Pulmonary artery endothelial cell (primary cell): ENCODE results near the gene MAP2K2. TPM values are rescaled to one million over a fixed set of nuclear protein-coding genes. Genes with fewer than 3 reads are reported as not detected.

Experiments
- DNase-seq: peaks from one replicate; pipeline ENCODE4 v3.0.0-alpha.2; 2011; ENCODE audit warnings: low read depth, low spot score
- total RNA-seq: library from RNA; depleted of rRNA; stranded (reverse); fragments of >200 nt; gene quantifications from 2 replicates; pipeline ENCODE4 v1.2.3, GENCODE V29; 2014

MAP2K2 gene
- total RNA-seq, 1 donor from 2014 or later = 203 TPM

DNA sequence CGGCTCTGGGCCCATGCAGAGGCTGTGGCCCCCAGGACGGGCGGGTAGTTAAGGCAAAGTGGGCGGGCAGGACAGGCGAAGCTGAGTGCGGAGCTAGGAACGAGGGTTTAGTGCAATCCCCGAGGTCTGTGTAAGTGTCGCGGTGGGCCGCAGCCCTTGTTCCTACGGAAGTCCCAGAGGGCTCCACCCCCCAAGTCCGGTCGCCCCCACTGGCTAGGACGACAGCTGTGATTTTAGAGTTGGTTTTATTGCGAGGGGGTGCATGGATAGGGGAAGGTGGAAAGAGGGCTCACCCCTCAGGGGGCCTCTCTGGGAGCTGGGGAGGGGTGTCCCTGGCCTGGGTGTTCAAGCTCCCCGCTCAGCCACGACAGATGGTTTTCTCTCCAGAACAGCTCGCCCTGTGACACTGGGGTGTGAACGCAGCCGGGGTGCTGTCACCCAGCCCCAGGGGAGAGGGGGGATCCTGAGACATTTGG, 78.9 kb downstream of the MAP2K2 start:
- DNase-seq = no peak

DNA sequence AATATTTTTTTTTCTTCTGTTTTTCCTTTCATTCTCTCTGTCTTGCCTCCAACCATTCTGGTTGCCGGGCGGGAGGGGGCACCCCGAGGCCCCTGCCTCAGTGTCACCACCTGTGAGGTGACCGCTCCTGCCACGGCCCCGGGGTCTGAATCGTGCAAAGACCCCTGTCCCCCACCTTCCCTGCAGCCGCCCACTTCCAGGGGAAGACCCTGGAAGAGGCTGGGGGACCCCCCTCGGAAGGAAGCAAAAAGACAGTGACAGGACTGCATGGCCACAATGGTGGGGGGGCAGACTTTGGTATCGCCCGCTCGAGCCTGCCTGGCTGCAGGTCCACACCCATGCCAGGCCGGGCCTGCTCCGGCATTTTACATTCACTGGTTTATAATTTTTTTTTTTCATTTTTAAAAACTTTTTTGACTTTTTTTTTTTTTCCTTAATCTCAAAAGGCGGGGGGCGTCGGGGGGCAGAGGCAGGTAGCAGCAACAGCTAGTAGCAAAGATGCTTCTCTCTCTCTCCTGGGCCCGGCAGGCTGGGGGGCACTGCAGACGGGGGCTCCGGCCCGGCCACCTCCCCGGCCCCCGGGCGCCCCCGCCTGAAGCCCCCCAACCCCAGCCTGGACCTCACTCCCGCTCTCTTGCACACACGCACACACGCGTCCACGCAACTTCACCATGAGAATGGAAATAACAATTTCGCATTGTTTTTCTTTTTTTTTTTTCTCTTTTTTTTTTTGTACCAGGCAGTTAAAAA, 79.8 kb downstream of the MAP2K2 start:
- DNase-seq = no peak

GRCh38 chr19:4043401-4043800, 80.5 kb downstream of the MAP2K2 start:
- DNase-seq = no peak

- DNase-seq = no peak
These were observed 81.2 kb downstream of the MAP2K2 start for GRCh38 chr19:4042731-4043082.

DNA sequence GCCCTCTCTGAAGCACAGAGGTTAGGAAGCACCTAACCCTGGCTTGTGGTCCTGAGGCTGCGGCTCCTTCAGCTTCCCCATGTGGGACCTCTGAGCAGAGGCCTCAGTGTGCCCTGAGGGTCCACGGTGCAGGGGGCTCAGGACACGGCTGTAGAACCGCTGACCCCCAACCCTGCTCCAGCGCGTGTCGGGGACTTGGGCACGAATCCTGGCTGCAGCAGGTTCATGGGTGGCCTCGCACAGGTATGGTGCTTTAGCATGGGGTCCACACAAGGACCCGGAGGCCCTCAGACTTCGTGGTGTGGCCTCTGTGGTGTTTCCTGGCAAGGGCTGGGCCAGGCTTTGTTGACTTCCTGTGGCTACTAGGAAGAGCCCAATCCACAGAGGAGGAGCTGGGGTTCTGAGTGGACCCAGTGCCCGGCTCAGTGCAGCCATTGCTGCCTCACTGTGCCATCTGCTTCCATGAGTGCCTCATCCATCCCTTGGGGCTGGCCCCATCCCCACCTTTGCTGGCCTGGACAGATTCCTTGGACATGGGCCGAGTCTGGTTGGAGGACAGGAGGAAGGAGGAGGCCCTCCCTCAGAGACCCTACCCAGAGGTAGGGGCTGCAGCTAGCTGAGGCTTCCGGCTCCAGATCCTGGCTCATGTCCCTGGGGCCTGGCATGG, 81.7 kb downstream of the MAP2K2 start:
- DNase-seq = no peak

Other genes starting within 250 kb of the MAP2K2 start
- not detected in 2 replicates for gene ATCAY, start 243.4 kb downstream of the MAP2K2 start, total RNA-seq
- gene NMRK2, start 191.1 kb downstream of the MAP2K2 start, total RNA-seq = not detected in 2 replicates
- 165 and 166 TPM in 2 replicates for gene DAPK3, start 153.0 kb downstream of the MAP2K2 start, total RNA-seq
- 2,342 and 4,009 TPM in 2 replicates for gene EEF2, start 138.7 kb downstream of the MAP2K2 start, total RNA-seq
- 26.5 and 49.2 TPM in 2 replicates for gene PIAS4, start 116.4 kb downstream of the MAP2K2 start, total RNA-seq
- 12.5 and 12.9 TPM in 2 replicates for gene ZBTB7A, start 57.2 kb downstream of the MAP2K2 start, total RNA-seq
- gene CREB3L3, start 29.5 kb upstream of the MAP2K2 start, total RNA-seq = not detected in 2 replicates
- gene SIRT6, start 58.4 kb upstream of the MAP2K2 start, total RNA-seq = 11.4 and 14.2 TPM in 2 replicates
- 0.07 and 0.28 TPM in 2 replicates for gene ANKRD24, start 58.6 kb upstream of the MAP2K2 start, total RNA-seq
- 0.28 and 0.40 TPM in 2 replicates for gene EBI3, start 105.4 kb upstream of the MAP2K2 start, total RNA-seq
- 20.4 and 20.8 TPM in 2 replicates for gene YJU2, start 123.0 kb upstream of the MAP2K2 start, total RNA-seq
- gene SHD, start 155.1 kb upstream of the MAP2K2 start, total RNA-seq = not detected in 2 replicates
- gene TMIGD2, start 178.3 kb upstream of the MAP2K2 start, total RNA-seq = not detected in 2 replicates
- 23.6 and 27.8 TPM in 2 replicates for gene FSD1, start 180.5 kb upstream of the MAP2K2 start, total RNA-seq
- gene STAP2, start 214.7 kb upstream of the MAP2K2 start, total RNA-seq = 8.1 and 10.3 TPM in 2 replicates
- gene MPND, start 219.4 kb upstream of the MAP2K2 start, total RNA-seq = 9.6 and 10.7 TPM in 2 replicates